WTC11 (cell line): ENCODE measurements around the gene FOXD1. TPM values are rescaled to one million over a fixed set of nuclear protein-coding genes. Genes with fewer than 3 reads are reported as not detected.

ENCODE experiments used
- ATAC-seq: fragments of 200-7000 bp; cut with Tn5 transposase; 2 replicates; pipeline ENCODE4 v1.10.0; 2021; ENCODE audit warnings: mild to moderate bottlenecking, moderate library complexity
- CTCF ChIA-PET: fragments of 300-600 bp; sonication (Branson Sonifier 250); formaldehyde crosslinking; loops from one replicate; lab custom pipeline; 2021; ENCODE audit warnings: antibody characterized with exemption; lab: Charles Lee
- POLR2A ChIA-PET: fragments of 350-600 bp; sonication (Branson Sonifier 250); formaldehyde crosslinking; loops from one replicate; lab custom pipeline; 2021; ENCODE audit warnings: antibody characterized with exemption; lab: Charles Lee
- DNase-seq: peaks from one replicate; pipeline ENCODE4 v3.0.0; 2021; ENCODE audit warnings: low spot score
- H3K27ac Mint-ChIP-seq: 2 replicates; pipeline ENCODE4 v1.8.0; 2021; ENCODE audit warnings: mixed read lengths
- H3K27me3 Mint-ChIP-seq: 2 replicates; pipeline ENCODE4 v1.8.0; 2021; ENCODE audit warnings: low read depth, mild to moderate bottlenecking, moderate library complexity, mixed read lengths
- H3K36me3 Mint-ChIP-seq: 2 replicates; pipeline ENCODE4 v1.8.0; 2021; ENCODE audit warnings: mixed read lengths
- H3K4me1 Mint-ChIP-seq: 2 replicates; pipeline ENCODE4 v1.8.0; 2022; ENCODE audit warnings: mixed read lengths
- H3K4me3 Mint-ChIP-seq: 2 replicates; pipeline ENCODE4 v1.8.0; 2021; ENCODE audit warnings: mild to moderate bottlenecking, moderate library complexity, mixed read lengths
- H3K9me3 Mint-ChIP-seq: 2 replicates; pipeline ENCODE4 v1.8.0; 2021; ENCODE audit warnings: mixed read lengths
- ARID4B ChIP-seq: sonication (generic); formaldehyde crosslinking; IDR thresholded peaks from 2 replicates; pipeline ENCODE4 v1.8.0; 2023; ENCODE audit warnings: missing genetic modification reagents, mild to moderate bottlenecking, borderline replicate concordance
- CTCF ChIP-seq: fragments of 200-600 bp; IDR thresholded peaks from 2 replicates; pipeline ENCODE4 v1.8.0; 2022; ENCODE audit warnings: antibody characterized with exemption
- E2F5 ChIP-seq: sonication (generic); formaldehyde crosslinking; IDR thresholded peaks from 2 replicates; pipeline ENCODE4 v1.8.1; 2022; ENCODE audit warnings: mild to moderate bottlenecking, moderate library complexity, missing genetic modification reagents
- ELF4 ChIP-seq: sonication (generic); formaldehyde crosslinking; IDR thresholded peaks from 2 replicates; pipeline ENCODE4 v1.8.1; 2022; ENCODE audit warnings: low read depth, mild to moderate bottlenecking, moderate library complexity, missing genetic modification reagents
- FOXK1 ChIP-seq: sonication (generic); formaldehyde crosslinking; IDR thresholded peaks from 2 replicates; pipeline ENCODE4 v1.8.0; 2022; ENCODE audit warnings: mild to moderate bottlenecking, moderate library complexity, missing genetic modification reagents
- GABPB1 ChIP-seq: sonication (generic); formaldehyde crosslinking; IDR thresholded peaks from 2 replicates; pipeline ENCODE4 v1.8.1; 2023; ENCODE audit warnings: mild to moderate bottlenecking, missing genetic modification reagents
- HMGXB4 ChIP-seq: sonication (generic); formaldehyde crosslinking; IDR thresholded peaks from 2 replicates; pipeline ENCODE4 v1.8.1; 2023; ENCODE audit warnings: mild to moderate bottlenecking, moderate library complexity, missing genetic modification reagents
- MXD4 ChIP-seq: fragments of 250-450 bp; sonication (Bioruptor Pico); IDR thresholded peaks from 2 replicates; pipeline ENCODE4 v1.8.0; 2021; ENCODE audit warnings: mild to moderate bottlenecking, moderate library complexity, borderline replicate concordance
- MYBL2 ChIP-seq: sonication (generic); formaldehyde crosslinking; IDR thresholded peaks from 2 replicates; pipeline ENCODE4 v1.8.1; 2023; ENCODE audit warnings: mild to moderate bottlenecking, moderate library complexity, missing genetic modification reagents
- NR2C2 ChIP-seq: sonication (generic); formaldehyde crosslinking; IDR thresholded peaks from 2 replicates; pipeline ENCODE4 v1.8.0; 2022; ENCODE audit warnings: mild to moderate bottlenecking, missing genetic modification reagents
- PRRX2 ChIP-seq: fragments of 250-450 bp; sonication (Bioruptor Pico); IDR thresholded peaks from 2 replicates; pipeline ENCODE4 v1.8.0; 2021; ENCODE audit warnings: mild to moderate bottlenecking
- RELA ChIP-seq: sonication (generic); formaldehyde crosslinking; IDR thresholded peaks from 2 replicates; pipeline ENCODE4 v1.8.1; 2022; ENCODE audit warnings: missing genetic modification reagents, mild to moderate bottlenecking, borderline replicate concordance
- STAT6 ChIP-seq: sonication (generic); formaldehyde crosslinking; conservative IDR thresholded peaks from 2 replicates; pipeline ENCODE4 v1.8.1; 2023; ENCODE audit warnings: mild to moderate bottlenecking, low read depth, missing genetic modification reagents, moderate library complexity
- USF1 ChIP-seq: sonication (generic); formaldehyde crosslinking; IDR thresholded peaks from 2 replicates; pipeline ENCODE4 v1.8.0; 2022; ENCODE audit warnings: mild to moderate bottlenecking, missing genetic modification reagents
- USF2 ChIP-seq: sonication (generic); formaldehyde crosslinking; IDR thresholded peaks from 2 replicates; pipeline ENCODE4 v1.8.1; 2023; ENCODE audit warnings: mild to moderate bottlenecking, missing genetic modification reagents, moderate library complexity
- ZNF121 ChIP-seq: sonication (generic); formaldehyde crosslinking; IDR thresholded peaks from 2 replicates; pipeline ENCODE4 v1.8.0; 2023; ENCODE audit warnings: missing genetic modification reagents
- ZNF138 ChIP-seq: sonication (generic); formaldehyde crosslinking; conservative IDR thresholded peaks from 2 replicates; pipeline ENCODE4 v1.8.1; 2022; ENCODE audit warnings: mild to moderate bottlenecking, moderate library complexity, missing genetic modification reagents
- total RNA-seq: library from RNA; stranded (reverse); gene quantifications from 3 replicates; pipeline ENCODE4 v1.2.3, GENCODE V29; 2021

Gene FOXD1
- total RNA-seq, 1 experiment from 2014 or later: 10.3 TPM

GRCh38 chr5:73452215-73452614, 3.6 kb upstream of the FOXD1 start:
- H3K27me3 Mint-ChIP-seq: peaks cover 68% of the 10 kb centered on the region
- no peaks in the 10 kb centered on the region for H3K36me3 Mint-ChIP-seq
- no peak overlapping the region for H3K27ac Mint-ChIP-seq
- CTCF ChIA-PET: no interaction called here
- peaks cover 31% of the 10 kb centered on the region for H3K4me1 Mint-ChIP-seq
- H3K9me3 Mint-ChIP-seq: peaks cover 8% of the 10 kb centered on the region
- DNase-seq (no peak), ATAC-seq (no peak)
- peak overlapping the region; percentile 78 for H3K4me3 Mint-ChIP-seq
- POLR2A ChIA-PET: no interaction called here
- TF ChIP-seq ZNF121 (CRISPR knock-in tag): no peak
- TF ChIP-seq, all 79 proteins: peak for 0

GRCh38 chr5:73451224-73452130, 2.9 kb upstream of the FOXD1 start:
- ChIA-PET POLR2A (interaction anchor here (0.6 kb wide), 1 partner anchor 31 kb away, joined by 3 read pairs; no protein-coding TSS in a partner anchor), CTCF (interaction anchor here (0.6 to 4.4 kb wide), 39 partner anchors 9 to 633 kb away, joined by 3 to 38 read pairs (median 4); partner anchors contain the start of gene BTF3)
- Mint-ChIP-seq H3K4me1 (peaks cover 34% of the 10 kb centered on the region), H3K27ac (no peak overlapping the region), H3K4me3 (peak overlapping the region; percentile 78), H3K36me3 (no peaks in the 10 kb centered on the region), H3K9me3 (peaks cover 2% of the 10 kb centered on the region), H3K27me3 (peaks cover 72% of the 10 kb centered on the region)
- DNase-seq: peak; percentile 72
- ATAC-seq: no peak
- no peak for TF ChIP-seq ZNF138 (CRISPR knock-in tag)
- no peak for TF ChIP-seq ARID4B (CRISPR knock-in tag)
- TF ChIP-seq MXD4 (CRISPR knock-in tag): no peak
- peak; percentile 84 for TF ChIP-seq HMGXB4
- no peak for TF ChIP-seq ZNF121 (CRISPR knock-in tag)
- peak; percentile 48 for TF ChIP-seq FOXK1
- TF ChIP-seq PRRX2 (CRISPR knock-in tag): no peak
- no peak for TF ChIP-seq RELA (CRISPR knock-in tag)
- peak; percentile 92 for TF ChIP-seq CTCF
- no peak for TF ChIP-seq GABPB1 (CRISPR knock-in tag)
- peak; percentile 69 for TF ChIP-seq USF2
- no peak for TF ChIP-seq STAT6 (CRISPR knock-in tag)
- TF ChIP-seq NR2C2: no peak
- TF ChIP-seq MYBL2 (CRISPR knock-in tag): no peak
- TF ChIP-seq E2F5 (CRISPR knock-in tag): no peak
- peak; percentile 70 for TF ChIP-seq USF1
- TF ChIP-seq ELF4: no peak
